Measurements from ENCODE around the gene NALCN. TPM values are rescaled to one million over a fixed set of nuclear protein-coding genes. Genes with fewer than 3 reads are reported as not detected.

The NALCN gene
- total RNA-seq, 2 donors from 2014 or later: 1.6 to 4.6 TPM

GRCh38 chr13:101384929-101385328, 31.4 kb downstream of the NALCN start:
- H3K36me3 ChIP-seq (replicated peaks in 1 of 2; ENCODE audit: insufficient read depth in 1 of 2, low read depth in 2 of 2): no peaks in the 10 kb centered on the region
- ATAC-seq (no peak), DNase-seq (no peak)
- no peak for TF ChIP-seq POLR2A (IDR thresholded peaks at IDR 0.05)
- no peaks in the 10 kb centered on the region for H3K4me1 ChIP-seq
- H3K9me3 ChIP-seq: no peaks in the 10 kb centered on the region
- no peak overlapping the region for H3K4me3 ChIP-seq
- no peak overlapping the region for H3K27ac ChIP-seq
- no peaks in the 10 kb centered on the region for H3K27me3 ChIP-seq
- intact Hi-C loops (cut with DNase I): no loop called here
- 81 to 87% methylated on average over 3 of the region's 3 CpGs for WGBS, 2 donors

DNA sequence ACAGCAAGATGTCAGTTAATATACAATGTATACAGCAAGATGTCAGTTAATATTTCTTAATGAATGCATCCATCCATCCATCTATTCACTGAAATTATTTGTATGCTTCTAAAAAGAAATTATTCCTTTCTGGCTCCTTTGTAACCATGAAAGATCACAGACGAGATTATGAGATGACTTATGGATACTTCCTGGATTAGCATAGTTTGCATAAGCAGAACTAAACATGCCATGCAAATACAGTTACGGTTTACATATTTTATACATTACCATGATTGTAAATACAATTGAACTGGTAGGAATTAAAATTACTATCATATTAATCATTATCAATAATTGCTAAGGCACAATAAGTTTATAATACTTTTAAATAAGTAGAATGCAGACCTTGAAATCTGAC, 32.7 kb downstream of the NALCN start:
- Histone ChIP-seq H3K27me3 (no peaks in the 10 kb centered on the region), H3K4me3 (no peak overlapping the region), H3K27ac (no peak overlapping the region), H3K9me3 (no peaks in the 10 kb centered on the region), H3K4me1 (no peaks in the 10 kb centered on the region), H3K36me3 (replicated peaks in 1 of 2; ENCODE audit: insufficient read depth in 1 of 2, low read depth in 2 of 2) (no peaks in the 10 kb centered on the region)
- intact Hi-C loops (cut with DNase I): no loop called here
- TF ChIP-seq POLR2A (IDR thresholded peaks at IDR 0.05) (no peak), CTCF (IDR thresholded peaks at IDR 0.05) (no peak)
- DNase-seq: no peak
- ATAC-seq: no peak
- WGBS, 2 donors: 48 to 65% methylated on average over 2 of the region's 2 CpGs

GRCh38 chr13:101382701-101383100, 33.6 kb downstream of the NALCN start:
- ATAC-seq (no peak), DNase-seq (no peak)
- Histone ChIP-seq H3K27ac (no peak overlapping the region), H3K4me3 (no peak overlapping the region), H3K9me3 (no peaks in the 10 kb centered on the region), H3K4me1 (no peaks in the 10 kb centered on the region), H3K36me3 (replicated peaks in 1 of 2; ENCODE audit: insufficient read depth in 1 of 2, low read depth in 2 of 2) (no peaks in the 10 kb centered on the region), H3K27me3 (no peaks in the 10 kb centered on the region)
- no peak for TF ChIP-seq POLR2A (IDR thresholded peaks at IDR 0.05)
- TF ChIP-seq CTCF (IDR thresholded peaks at IDR 0.05): no peak
- 85 to 86% methylated on average over 2 of the region's 2 CpGs for WGBS, 2 donors
- intact Hi-C loops (cut with DNase I): no loop called here

GRCh38 chr13:101382086-101382485, 34.2 kb downstream of the NALCN start:
- no peak for DNase-seq
- H3K36me3 ChIP-seq (replicated peaks in 1 of 2; ENCODE audit: insufficient read depth in 1 of 2, low read depth in 2 of 2): no peaks in the 10 kb centered on the region
- no peak overlapping the region for H3K27ac ChIP-seq
- intact Hi-C loops (cut with DNase I): no loop called here
- no peaks in the 10 kb centered on the region for H3K27me3 ChIP-seq
- WGBS, 2 donors: 44 to 67% methylated on average over 2 of the region's 2 CpGs
- no peak for ATAC-seq
- H3K4me3 ChIP-seq: no peak overlapping the region
- H3K4me1 ChIP-seq: no peaks in the 10 kb centered on the region
- no peak for TF ChIP-seq CTCF (IDR thresholded peaks at IDR 0.05)
- TF ChIP-seq POLR2A (IDR thresholded peaks at IDR 0.05): no peak
- no peaks in the 10 kb centered on the region for H3K9me3 ChIP-seq

GRCh38 chr13:101360525-101360924, 55.8 kb downstream of the NALCN start:
- Histone ChIP-seq H3K27me3 (no peaks in the 10 kb centered on the region), H3K4me1 (no peaks in the 10 kb centered on the region), H3K36me3 (replicated peaks in 1 of 2; ENCODE audit: insufficient read depth in 1 of 2, low read depth in 2 of 2) (no peaks in the 10 kb centered on the region), H3K9me3 (no peaks in the 10 kb centered on the region), H3K27ac (no peak overlapping the region), H3K4me3 (no peak overlapping the region)
- ATAC-seq (no peak), DNase-seq (no peak)
- TF ChIP-seq POLR2A (IDR thresholded peaks at IDR 0.05): no peak
- TF ChIP-seq CTCF (IDR thresholded peaks at IDR 0.05): no peak
- intact Hi-C loops (cut with DNase I): no loop called here
- WGBS, 2 donors: 64 to 67% methylated on average over 3 of the region's 3 CpGs

Measured in body of pancreas (tissue), 4 donors.